NCI-H1417 (cell line): ENCODE results near the gene DGKZ.
"Not testable (repeated sequence)": the region's sequence is repeated elsewhere in the genome, so short reads cannot be mapped to it uniquely, and the experiment has no call there.

Experiments used
- DNase-seq, 3 experiments: peaks; one replicate each; lab custom pipeline; 2025; lab: John Stamatoyannopoulos, UW

The DGKZ gene

GRCh38 chr11:46346886-46347636 lies at the start of gene DGKZ:
DGKZ (plus strand) TSS chr11:46347463; CDS start chr11:46347660, 197 bp downstream.
- DNase-seq: peak; percentile 85 to 90 (median 87)

DNA sequence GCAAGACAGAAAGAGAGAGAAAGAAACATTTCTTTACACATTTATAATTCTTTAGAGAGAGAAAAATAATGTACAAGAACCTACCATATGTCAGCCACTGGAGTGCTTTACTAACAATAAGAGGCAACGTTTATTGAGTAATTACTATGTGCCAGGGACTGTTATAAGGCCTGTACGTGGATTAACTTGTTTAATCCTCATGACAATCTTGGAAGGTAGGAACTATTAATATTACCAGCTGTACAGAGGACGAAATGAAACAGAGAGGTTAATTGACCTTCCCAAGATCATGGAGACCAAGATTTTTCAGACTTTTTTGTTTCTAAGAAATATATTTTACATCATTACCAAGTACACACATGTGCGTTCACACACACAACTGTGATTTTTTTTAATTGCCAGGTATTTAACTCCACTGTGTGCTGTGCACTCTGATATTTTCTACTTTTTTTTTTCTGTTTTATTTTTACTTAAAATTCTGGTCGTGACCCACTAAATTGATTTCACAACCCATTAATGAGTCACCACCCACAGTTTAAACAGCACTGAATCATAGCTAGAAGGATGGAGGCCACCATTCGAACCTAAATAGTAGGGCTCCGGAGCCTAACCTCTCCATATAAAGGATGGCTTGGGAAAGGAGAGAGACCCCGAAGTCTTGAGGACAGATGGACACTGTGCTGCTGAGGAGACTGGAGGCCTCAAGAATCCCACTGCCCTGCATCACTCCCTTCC lies 48.4 kb upstream of the DGKZ start:
- no peak for DNase-seq

GRCh38 chr11:46299451-46299961 lies 47.8 kb upstream of the DGKZ start:
- no peak for DNase-seq

- no peak for DNase-seq
Measured at GRCh38 chr11:46300270-46300669, 47.0 kb upstream of the DGKZ start.

GRCh38 chr11:46302866-46303265 lies 44.4 kb upstream of the DGKZ start:
- DNase-seq: no peak

DNA sequence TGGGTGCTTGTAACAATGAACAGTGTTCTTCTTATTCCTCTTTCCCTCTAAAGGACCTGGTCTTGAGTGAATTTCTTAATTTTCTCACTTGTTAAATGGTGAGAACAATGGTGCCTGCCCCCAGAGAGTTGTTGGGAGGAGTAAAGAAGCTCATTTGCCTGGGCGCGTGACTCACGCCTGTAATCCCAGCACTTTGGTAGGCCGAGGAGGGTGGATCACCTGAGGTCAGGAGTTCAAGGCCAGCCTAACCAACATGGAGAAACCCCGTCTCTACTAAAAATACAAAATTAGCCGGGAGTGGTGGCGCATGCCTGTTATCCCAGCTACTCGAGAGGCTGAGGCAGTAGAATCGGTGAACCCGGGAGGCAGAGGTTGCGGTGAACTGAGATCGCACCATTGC lies 43.2 kb upstream of the DGKZ start:
- DNase-seq: not testable (repeated sequence)

- no peak for DNase-seq
Measured at GRCh38 chr11:46304605-46305179, 42.6 kb upstream of the DGKZ start.

- peak in 1 of 3 experiments; percentile 43 for DNase-seq
Measured at GRCh38 chr11:46305295-46305694, 42.0 kb upstream of the DGKZ start.

GRCh38 chr11:46306296-46306853 lies 40.9 kb upstream of the DGKZ start:
- DNase-seq: no peak

GRCh38 chr11:46307369-46307768 lies 39.9 kb upstream of the DGKZ start:
- no peak for DNase-seq

- no peak for DNase-seq
Measured at GRCh38 chr11:46307785-46308341, 39.4 kb upstream of the DGKZ start.

- peak; percentile 36 to 70 (median 62) for DNase-seq
Measured at GRCh38 chr11:46308631-46309419, 38.4 kb upstream of the DGKZ start.

- DNase-seq: no peak
Measured at GRCh38 chr11:46309814-46310259, 37.4 kb upstream of the DGKZ start.

GRCh38 chr11:46315033-46315738 lies 32.1 kb upstream of the DGKZ start:
- DNase-seq: peak in 2 of 3 experiments; percentile 46 to 84

DNA sequence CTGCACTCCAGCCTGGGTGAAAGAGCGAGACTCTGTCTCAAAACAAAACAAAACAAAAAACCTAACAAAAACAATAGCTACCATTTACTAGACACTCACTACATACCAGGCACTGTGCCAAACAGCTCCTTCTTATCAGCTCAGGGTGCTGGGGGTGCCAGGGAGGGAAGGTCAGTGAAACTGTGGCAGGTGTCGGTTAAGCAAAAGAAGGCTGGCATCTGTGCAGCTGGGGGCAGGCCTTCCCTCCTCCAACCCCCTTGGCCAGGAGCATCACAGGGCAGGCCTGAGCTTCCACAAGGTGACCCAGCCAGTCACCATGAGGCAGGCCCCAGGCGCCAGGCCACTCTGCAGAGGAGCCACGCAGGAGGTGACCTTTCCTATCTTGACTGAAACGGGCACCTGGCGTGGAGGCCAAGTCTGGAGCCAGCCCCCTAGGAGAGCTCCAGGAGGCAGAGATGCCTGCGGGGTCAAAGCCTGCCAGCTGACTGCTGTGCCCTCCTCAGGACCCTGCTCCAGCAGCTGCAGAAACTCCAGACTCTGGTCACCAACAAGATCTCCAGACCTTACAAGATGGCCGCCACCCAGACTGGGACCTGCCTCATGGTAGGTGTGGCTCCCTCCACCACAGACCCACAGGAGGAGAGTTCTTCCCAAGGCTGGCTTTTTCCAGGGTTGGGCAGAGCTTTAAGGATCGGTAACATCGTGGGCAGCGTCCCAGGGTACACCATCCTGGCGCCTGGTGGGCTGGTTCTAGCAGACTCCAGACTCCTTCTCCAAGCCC lies 31.3 kb upstream of the DGKZ start:
- peak in 1 of 3 experiments; percentile 33 for DNase-seq

DNA sequence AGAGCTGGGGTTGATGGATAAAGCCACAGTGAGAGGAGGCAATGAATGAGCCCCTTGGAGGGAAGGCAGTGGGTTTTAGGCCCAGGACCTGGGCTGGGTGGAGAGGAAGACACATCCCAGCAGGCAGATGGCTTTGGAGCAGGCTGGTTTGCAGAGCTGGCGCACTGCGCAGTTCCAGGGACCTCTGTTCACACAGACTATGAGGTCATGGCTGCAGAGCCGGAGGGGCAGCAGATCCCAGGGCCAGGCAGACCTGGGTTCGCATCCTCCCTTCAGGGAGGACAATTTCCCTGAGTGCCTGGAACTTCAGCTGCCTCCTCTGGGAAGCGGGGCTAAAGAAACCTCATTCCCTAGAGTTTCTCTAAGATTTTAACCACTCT lies 28.2 kb upstream of the DGKZ start:
- no peak for DNase-seq

- DNase-seq: no peak
Measured at GRCh38 chr11:46321757-46322156, 25.5 kb upstream of the DGKZ start.

GRCh38 chr11:46322759-46323158 lies 24.5 kb upstream of the DGKZ start:
- no peak for DNase-seq

DNA sequence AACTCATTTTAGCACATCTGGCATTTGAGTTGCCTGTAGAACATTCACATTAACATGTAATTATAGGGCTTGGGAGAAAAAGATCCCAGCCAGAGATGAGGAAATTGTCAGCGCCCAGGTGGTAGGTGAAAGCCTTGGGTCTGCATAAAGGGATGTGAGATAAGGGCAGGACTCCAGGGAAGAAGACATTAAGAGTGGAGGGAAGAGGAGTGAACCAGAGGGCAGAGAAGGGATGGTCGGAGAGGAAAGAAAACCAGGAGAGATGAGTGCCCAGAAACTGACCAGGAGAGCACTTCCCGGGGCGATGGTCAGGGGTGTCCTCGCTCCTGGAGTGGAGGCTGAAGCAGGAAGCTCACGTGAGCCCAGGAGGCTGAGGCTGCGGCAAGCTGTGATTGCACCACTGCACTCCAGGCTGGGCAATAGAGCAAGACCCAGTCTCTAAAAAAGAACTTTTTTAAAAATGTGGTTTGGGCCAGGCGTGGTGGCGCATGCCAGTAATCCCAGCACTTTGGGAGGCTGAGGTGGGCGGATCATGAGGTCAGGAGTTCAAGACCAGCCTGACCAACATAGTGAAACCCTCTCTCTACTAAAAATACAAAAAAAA lies 20.3 kb upstream of the DGKZ start:
- peak in 2 of 3 experiments; percentile 55 to 82 for DNase-seq
